Stomach (tissue), 4 donors: Measurements from ENCODE around the gene TOX3.

Source experiments
- CTCF ChIP-seq, 7 experiments: fragments of 450-650 bp in 4 of 7; fragments of 200-600 bp in 3 of 7; sonication (generic) in 3 of 7; IDR thresholded peaks; one replicate each; pipeline ENCODE4 v1.5.1; 2016 to 2019; ENCODE audit warnings: antibody characterized with exemption in 7 of 7, control low read depth in 2 of 7, mild to moderate bottlenecking in 1 of 7
- POLR2A ChIP-seq, 4 donors: fragments of 450-650 bp; IDR thresholded peaks; one replicate each; pipeline ENCODE4 v1.6.1; 2016; ENCODE audit warnings: antibody characterized with exemption in 4 of 4, control low read depth in 2 of 4, mild to moderate bottlenecking in 1 of 4, moderate library complexity in 1 of 4

- TF ChIP-seq CTCF (IDR thresholded peaks at IDR 0.05) = no peak
- no peak for TF ChIP-seq POLR2A (IDR thresholded peaks at IDR 0.05)
Observed at GRCh38 chr16:52405441-52405840, 141.5 kb downstream of the TOX3 start.
